GM19043 (cell line): ENCODE results near the gene SLC37A1.

Source experiments
- ATAC-seq: cut with Tn5 transposase; IDR thresholded peaks from one replicate; pipeline ENCODE4 v1.9.1; 2021; ENCODE audit warnings: low read depth; ENCODE audit not compliant: unreplicated experiment

The SLC37A1 gene

GRCh38 chr21:42524341-42525028 lies 10.8 kb downstream of the SLC37A1 start:
- ATAC-seq: peak; percentile 64

GRCh38 chr21:42525029-42525581 lies 11.5 kb downstream of the SLC37A1 start:
- ATAC-seq: peak; percentile 29

GRCh38 chr21:42525676-42526378 lies 12.2 kb downstream of the SLC37A1 start:
- no peak for ATAC-seq

GRCh38 chr21:42526379-42526727 lies 12.7 kb downstream of the SLC37A1 start:
- ATAC-seq: no peak

GRCh38 chr21:42527127-42527488 lies 13.5 kb downstream of the SLC37A1 start:
- ATAC-seq: no peak

- no peak for ATAC-seq
Observed at GRCh38 chr21:42527489-42528158, 14.0 kb downstream of the SLC37A1 start.

GRCh38 chr21:42530167-42530518 lies 16.5 kb downstream of the SLC37A1 start:
- no peak for ATAC-seq

- no peak for ATAC-seq
Observed at GRCh38 chr21:42531771-42532170, 18.1 kb downstream of the SLC37A1 start.

GRCh38 chr21:42532466-42533181 lies 19.0 kb downstream of the SLC37A1 start:
- ATAC-seq: no peak

- ATAC-seq: no peak
Observed at GRCh38 chr21:42533306-42533962, 19.8 kb downstream of the SLC37A1 start.

GRCh38 chr21:42533963-42534355 lies 20.3 kb downstream of the SLC37A1 start:
- no peak for ATAC-seq

- peak; percentile 37 for ATAC-seq
Observed at GRCh38 chr21:42534421-42535378, 21.0 kb downstream of the SLC37A1 start.

GRCh38 chr21:42535602-42536171 lies 22.0 kb downstream of the SLC37A1 start:
- ATAC-seq: peak; percentile 47

GRCh38 chr21:42536601-42537000 lies 22.9 kb downstream of the SLC37A1 start:
- ATAC-seq: no peak

- ATAC-seq: no peak
Observed at GRCh38 chr21:42537106-42537742, 23.6 kb downstream of the SLC37A1 start.

GRCh38 chr21:42538479-42539275 lies 25.0 kb downstream of the SLC37A1 start:
- ATAC-seq: no peak

GRCh38 chr21:42539342-42539741 lies 25.7 kb downstream of the SLC37A1 start:
- ATAC-seq: no peak

GRCh38 chr21:42539931-42540343 lies 26.3 kb downstream of the SLC37A1 start:
- ATAC-seq: no peak
